Activated CD8-positive, alpha-beta memory T cell treated with anti-CD3 and anti-CD28 coated beads for 36 hours (primary cell): ENCODE measurements around the gene PHF3. TPM values are rescaled to one million over a fixed set of nuclear protein-coding genes. Genes with fewer than 3 reads are reported as not detected.
"Not testable (repeated sequence)": the region's sequence is repeated elsewhere in the genome, so short reads cannot be mapped to it uniquely, and the experiment has no call there.

Experiments used
- CTCF ChIA-PET: fragments of 350-600 bp; sonication (Branson Sonifier 250); formaldehyde crosslinking; loops from one replicate; lab custom pipeline; 2021; ENCODE audit warnings: antibody characterized with exemption; lab: Charles Lee
- POLR2A ChIA-PET: fragments of 350-600 bp; sonication (Branson Sonifier 250); formaldehyde crosslinking; loops from one replicate; lab custom pipeline; 2021; ENCODE audit warnings: antibody characterized with exemption; lab: Charles Lee
- total RNA-seq, 2 experiments: library from RNA; stranded (reverse); gene quantifications; one replicate each; pipeline ENCODE4 v1.2.3, GENCODE V29; 2021

PHF3 gene
- total RNA-seq, 2 experiments from 2014 or later = 40.4 to 41.4 TPM

- ChIA-PET CTCF (no interaction called here), POLR2A (no interaction called here)
Measured at GRCh38 chr6:63683071-63683603, 47.5 kb downstream of the PHF3 start.

GRCh38 chr6:63685446-63686379 is 50.1 kb downstream of the PHF3 start:
- ChIA-PET CTCF (interaction anchor here (0.9 kb wide), 1 partner anchor 87 kb away, joined by 3 read pairs; no protein-coding TSS in a partner anchor), POLR2A (no interaction called here)

- ChIA-PET POLR2A (no interaction called here), CTCF (no interaction called here)
Measured at GRCh38 chr6:63689421-63689820, 53.8 kb downstream of the PHF3 start.

GRCh38 chr6:63690221-63690620 is 54.6 kb downstream of the PHF3 start:
- ChIA-PET CTCF (no interaction called here), POLR2A (no interaction called here)

- POLR2A ChIA-PET = no interaction called here
- CTCF ChIA-PET = no interaction called here
Measured at GRCh38 chr6:63705707-63706106, 70.1 kb downstream of the PHF3 start.

- ChIA-PET CTCF (no interaction called here), POLR2A (no interaction called here)
Measured at GRCh38 chr6:63706630-63707029, 71.0 kb downstream of the PHF3 start.

GRCh38 chr6:63708631-63709030 is 73.0 kb downstream of the PHF3 start:
- ChIA-PET CTCF (no interaction called here), POLR2A (no interaction called here)

- ChIA-PET CTCF (no interaction called here), POLR2A (no interaction called here)
Measured at GRCh38 chr6:63709148-63709547, 73.5 kb downstream of the PHF3 start.

GRCh38 chr6:63713332-63713731 is 77.7 kb downstream of the PHF3 start:
- POLR2A ChIA-PET = no interaction called here
- CTCF ChIA-PET = no interaction called here

GRCh38 chr6:63714091-63714490 is 78.5 kb downstream of the PHF3 start:
- CTCF ChIA-PET = interaction anchor here (1.6 kb wide), 1 partner anchor 116 kb away, joined by 6 read pairs; no protein-coding TSS in a partner anchor
- POLR2A ChIA-PET = no interaction called here

GRCh38 chr6:63716169-63716568 is 80.6 kb downstream of the PHF3 start:
- ChIA-PET CTCF (no interaction called here), POLR2A (no interaction called here)

GRCh38 chr6:63721181-63721580 is 85.6 kb downstream of the PHF3 start:
- POLR2A ChIA-PET = no interaction called here
- CTCF ChIA-PET = no interaction called here

GRCh38 chr6:63724721-63725120 is 89.1 kb downstream of the PHF3 start:
- ChIA-PET POLR2A (no interaction called here), CTCF (no interaction called here)

GRCh38 chr6:63730311-63730710 is 94.7 kb downstream of the PHF3 start:
- CTCF ChIA-PET = no interaction called here
- POLR2A ChIA-PET = no interaction called here

- POLR2A ChIA-PET = no interaction called here
Measured at GRCh38 chr6:63731930-63732329, 96.3 kb downstream of the PHF3 start.

GRCh38 chr6:63732336-63732735 is 96.7 kb downstream of the PHF3 start:
- ChIA-PET CTCF (no interaction called here), POLR2A (no interaction called here)

More at GRCh38 chr6:63731930-63732329, 96.3 kb downstream of the PHF3 start:
- CTCF ChIA-PET = no interaction called here

- POLR2A ChIA-PET = no interaction called here
- CTCF ChIA-PET = no interaction called here
Measured at GRCh38 chr6:63734923-63735322, 99.3 kb downstream of the PHF3 start.

- POLR2A ChIA-PET, CTCF ChIA-PET: not testable (repeated sequence)
Measured at GRCh38 chr6:63738190-63738589, 102.6 kb downstream of the PHF3 start.

GRCh38 chr6:63739094-63739687 is 103.6 kb downstream of the PHF3 start:
- ChIA-PET CTCF (no interaction called here), POLR2A (interaction anchor here (0.6 kb wide), 1 partner anchor 162 kb away, joined by 3 read pairs; no protein-coding TSS in a partner anchor)

GRCh38 chr6:63740709-63741108 is 105.1 kb downstream of the PHF3 start:
- ChIA-PET POLR2A (no interaction called here), CTCF (no interaction called here)
